Mucosa of gallbladder (tissue), 1 donor: ENCODE results near the gene CFAP210. TPM values are rescaled to one million over a fixed set of nuclear protein-coding genes. Genes with fewer than 3 reads are reported as not detected.

Experiments
- DNase-seq: peaks from one replicate; pipeline ENCODE4 v3.0.0-alpha.2; 2020; ENCODE audit warnings: low spot score
- total RNA-seq: library from RNA; stranded (reverse); gene quantifications from one replicate; pipeline ENCODE4 v1.2.1, GENCODE V29; 2021
- donor health status: DM: no; HTN: no; CAD: no.

CFAP210 gene
- total RNA-seq, 1 donor from 2014 or later, result 0.23 TPM

GRCh38 chr2:169673106-169673505 lies 21.1 kb downstream of the CFAP210 start:
- no peak for DNase-seq

GRCh38 chr2:169672406-169672805 lies 21.8 kb downstream of the CFAP210 start:
- no peak for DNase-seq

- no peak for DNase-seq
Observed at GRCh38 chr2:169670937-169671336, 23.3 kb downstream of the CFAP210 start.

GRCh38 chr2:169670215-169670651 lies 24.0 kb downstream of the CFAP210 start:
- no peak for DNase-seq

GRCh38 chr2:169667583-169667982 lies 26.6 kb downstream of the CFAP210 start:
- no peak for DNase-seq

- no peak for DNase-seq
Observed at GRCh38 chr2:169664978-169665930, 29.0 kb downstream of the CFAP210 start.

GRCh38 chr2:169664600-169664977 lies 29.6 kb downstream of the CFAP210 start:
- no peak for DNase-seq

- DNase-seq, result no peak
Observed at GRCh38 chr2:169663247-169663646, 31.0 kb downstream of the CFAP210 start.

- DNase-seq, result no peak
Observed at GRCh38 chr2:169662744-169663143, 31.5 kb downstream of the CFAP210 start.

- DNase-seq, result no peak
Observed at GRCh38 chr2:169661265-169661664, 32.9 kb downstream of the CFAP210 start.

GRCh38 chr2:169659320-169659719 lies 34.9 kb downstream of the CFAP210 start:
- no peak for DNase-seq

- no peak for DNase-seq
Observed at GRCh38 chr2:169658877-169659276, 35.3 kb downstream of the CFAP210 start.

GRCh38 chr2:169656164-169656563 lies 38.0 kb downstream of the CFAP210 start:
- DNase-seq, result no peak

- DNase-seq, result no peak
Observed at GRCh38 chr2:169653636-169654035, 40.6 kb downstream of the CFAP210 start.

GRCh38 chr2:169649278-169649677 lies 44.9 kb downstream of the CFAP210 start:
- DNase-seq, result no peak

- no peak for DNase-seq
Observed at GRCh38 chr2:169647496-169647895, 46.7 kb downstream of the CFAP210 start.

GRCh38 chr2:169644173-169644572 lies 50.0 kb downstream of the CFAP210 start:
- no peak for DNase-seq

GRCh38 chr2:169641464-169641863 lies 52.7 kb downstream of the CFAP210 start:
- no peak for DNase-seq

GRCh38 chr2:169640104-169640503 lies 54.1 kb downstream of the CFAP210 start:
- DNase-seq, result no peak

GRCh38 chr2:169637620-169638019 lies 56.6 kb downstream of the CFAP210 start:
- DNase-seq, result no peak

GRCh38 chr2:169636440-169637097 lies 57.6 kb downstream of the CFAP210 start:
- DNase-seq, result no peak

GRCh38 chr2:169625781-169626180 lies 68.4 kb downstream of the CFAP210 start:
- DNase-seq, result no peak

- no peak for DNase-seq
Observed at GRCh38 chr2:169623235-169623634, 71.0 kb downstream of the CFAP210 start.
